CD4-positive, alpha-beta memory T cell (primary cell): ENCODE results near the gene MAPKAP1. TPM values are rescaled to one million over a fixed set of nuclear protein-coding genes. Genes with fewer than 3 reads are reported as not detected.

Experiments used
- CTCF ChIA-PET: fragments of 350-600 bp; sonication (Branson Sonifier 250); formaldehyde crosslinking; loops from one replicate; lab custom pipeline; 2021; ENCODE audit warnings: inconsistent platforms; ENCODE audit not compliant: partially characterized antibody; lab: Charles Lee
- POLR2A ChIA-PET: fragments of 350-600 bp; sonication (Branson Sonifier 250); formaldehyde crosslinking; loops from one replicate; lab custom pipeline; 2021; ENCODE audit not compliant: partially characterized antibody; lab: Charles Lee
- DNase-seq, 5 donors: peaks; one replicate each; pipeline versions ENCODE4 v3.0.0 to v3.0.0-alpha.2; 2020 to 2022; ENCODE audit warnings: mixed read lengths in 1 of 5
- H3K27ac ChIP-seq: one replicate; pipeline ENCODE4 v1.7.0; 2013; ENCODE audit warnings: low read depth, low read length
- H3K27me3 ChIP-seq: 2 replicates; pipeline ENCODE4 v1.7.0; 2013; ENCODE audit warnings: mild to moderate bottlenecking, low read length, moderate library complexity; ENCODE audit not compliant: insufficient read depth
- H3K36me3 ChIP-seq: 2 replicates; pipeline ENCODE4 v1.7.0; 2013; ENCODE audit warnings: mild to moderate bottlenecking, low read length, moderate library complexity; ENCODE audit not compliant: insufficient read depth
- H3K4me1 ChIP-seq: 2 replicates; pipeline ENCODE4 v1.7.0; 2013; ENCODE audit warnings: mild to moderate bottlenecking, low read length, moderate library complexity; ENCODE audit not compliant: insufficient read depth
- H3K4me3 ChIP-seq, 2 donors: one replicate each; pipeline ENCODE4 v1.7.0; 2013; ENCODE audit warnings: low read length in 2 of 2, mild to moderate bottlenecking in 1 of 2
- H3K9me3 ChIP-seq, 2 donors: one replicate each; pipeline ENCODE4 v1.7.0; 2013; ENCODE audit warnings: low read length in 2 of 2, control low read depth in 1 of 2; ENCODE audit not compliant: control insufficient read depth in 1 of 2
- H3K27ac Mint-ChIP-seq, 7 donors: one replicate each; pipeline ENCODE4 v1.8.0; 2020 to 2021; ENCODE audit warnings: mixed read lengths in 7 of 7, mild to moderate bottlenecking in 6 of 7, inconsistent platforms in 3 of 7, moderate library complexity in 3 of 7
- H3K27me3 Mint-ChIP-seq, 2 donors: one replicate each; pipeline ENCODE4 v1.8.0; 2020 to 2021; ENCODE audit warnings: mixed read lengths in 2 of 2
- H3K36me3 Mint-ChIP-seq, 2 donors: one replicate each; pipeline ENCODE4 v1.8.0; 2020 to 2021; ENCODE audit warnings: mixed read lengths in 2 of 2, inconsistent platforms in 1 of 2, mild to moderate bottlenecking in 1 of 2
- H3K4me1 Mint-ChIP-seq, 4 donors: one replicate each; pipeline ENCODE4 v1.8.0; 2020 to 2021; ENCODE audit warnings: mixed read lengths in 4 of 4, mild to moderate bottlenecking in 1 of 4
- H3K4me3 Mint-ChIP-seq, 8 donors: one replicate each; pipeline ENCODE4 v1.8.0; 2020 to 2021; ENCODE audit warnings: mixed read lengths in 8 of 8, mild to moderate bottlenecking in 7 of 8, moderate library complexity in 6 of 8, inconsistent platforms in 3 of 8
- H3K9me3 Mint-ChIP-seq, 8 donors: one replicate each; pipeline ENCODE4 v1.8.0; 2020 to 2021; ENCODE audit warnings: mixed read lengths in 8 of 8, mild to moderate bottlenecking in 5 of 8, inconsistent platforms in 3 of 8, moderate library complexity in 1 of 8
- intact Hi-C: fragments of 100-400 bp; cut with micrococcal nuclease; formaldehyde crosslinking; loops from one replicate; pipeline ENCODE4 v1.15.1; 2023
- polyA plus RNA-seq, 2 donors: library from polyadenylated mRNA; unstranded; fragments of 300-500 nt; fragmentation: Illumina TruSeq; gene quantifications; one replicate each; pipeline ENCODE4 v1.2.3, GENCODE V29; 2021
- total RNA-seq, 2 experiments: library from RNA; stranded (reverse); gene quantifications; one replicate each; pipeline ENCODE4 v1.2.3, GENCODE V29; 2021

Gene MAPKAP1
- total and polyA plus RNA-seq, 4 experiments from 2014 or later = 51.6 to 59.1 (median 55.8) TPM

DNA sequence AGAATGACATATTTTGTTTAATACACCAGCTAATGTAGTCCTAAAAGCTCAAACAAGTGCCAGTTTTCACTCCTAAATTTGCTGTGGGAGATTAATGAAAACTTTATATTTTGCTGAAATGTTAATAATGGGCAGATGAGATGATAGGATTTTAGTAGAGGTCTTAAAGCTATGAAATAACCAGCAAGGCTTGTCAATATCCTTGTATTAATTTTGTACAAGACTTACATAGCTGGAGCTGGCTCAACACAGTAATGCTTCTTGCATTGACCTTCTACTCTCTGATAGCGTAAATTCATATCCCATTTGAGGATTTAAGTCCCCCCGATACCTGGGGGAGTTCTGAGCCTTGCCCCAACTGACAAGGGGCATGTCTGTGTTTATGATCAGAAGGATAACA is 219.2 kb downstream of the MAPKAP1 start:
- intact Hi-C loops = no loop called here
- Histone ChIP-seq H3K4me3 (no peak overlapping the region), H3K27ac (no peak overlapping the region), H3K9me3 (no peaks in the 10 kb centered on the region), H3K36me3 (no peaks in the 10 kb centered on the region), H3K4me1 (no peaks in the 10 kb centered on the region), H3K27me3 (no peaks in the 10 kb centered on the region)
- Mint-ChIP-seq H3K27me3 (no peaks in the 10 kb centered on the region), H3K9me3 (no peaks in the 10 kb centered on the region), H3K4me1 (peaks cover 0 to 3% (median 2%) of the 10 kb centered on the region in 4 donors), H3K36me3 (peaks cover 20 to 29% of the 10 kb centered on the region in 2 donors), H3K27ac (no peak overlapping the region), H3K4me3 (no peak overlapping the region)
- CTCF ChIA-PET = interaction anchor here (0.7 kb wide), 1 partner anchor 43 kb away, joined by 3 read pairs; no protein-coding TSS in a partner anchor
- no peak for DNase-seq
- POLR2A ChIA-PET = no interaction called here

DNA sequence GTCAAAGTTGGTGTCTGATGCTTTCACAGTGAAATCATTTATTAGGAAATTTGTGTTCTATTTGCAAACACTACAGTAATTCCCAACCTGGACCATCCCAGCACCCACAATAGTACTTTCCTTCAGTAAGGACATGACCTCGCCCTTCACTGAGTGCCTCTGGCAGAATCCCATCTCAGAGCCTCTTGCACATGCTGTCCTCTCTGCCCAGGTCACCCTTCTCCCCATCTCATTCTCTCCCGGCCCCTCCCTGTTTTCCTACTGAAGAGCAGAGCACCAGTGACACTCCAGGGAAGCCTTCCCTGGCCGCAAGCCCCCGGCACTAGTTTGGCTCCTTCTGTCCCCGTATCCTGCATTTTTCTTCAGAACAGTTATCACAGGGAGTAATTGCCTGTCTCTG is 220.4 kb downstream of the MAPKAP1 start:
- Histone ChIP-seq H3K4me1 (no peaks in the 10 kb centered on the region), H3K9me3 (no peaks in the 10 kb centered on the region), H3K27ac (no peak overlapping the region), H3K36me3 (no peaks in the 10 kb centered on the region), H3K4me3 (no peak overlapping the region), H3K27me3 (no peaks in the 10 kb centered on the region)
- Mint-ChIP-seq H3K27ac (peak overlapping the region in 2 of 7 donors; percentile 0 to 63), H3K9me3 (no peaks in the 10 kb centered on the region), H3K27me3 (no peaks in the 10 kb centered on the region), H3K4me1 (peaks cover 0 to 3% (median 2%) of the 10 kb centered on the region in 4 donors), H3K4me3 (no peak overlapping the region), H3K36me3 (peaks cover 27 to 38% of the 10 kb centered on the region in 2 donors)
- POLR2A ChIA-PET = no interaction called here
- DNase-seq = no peak
- intact Hi-C loops = no loop called here
- CTCF ChIA-PET = no interaction called here

DNA sequence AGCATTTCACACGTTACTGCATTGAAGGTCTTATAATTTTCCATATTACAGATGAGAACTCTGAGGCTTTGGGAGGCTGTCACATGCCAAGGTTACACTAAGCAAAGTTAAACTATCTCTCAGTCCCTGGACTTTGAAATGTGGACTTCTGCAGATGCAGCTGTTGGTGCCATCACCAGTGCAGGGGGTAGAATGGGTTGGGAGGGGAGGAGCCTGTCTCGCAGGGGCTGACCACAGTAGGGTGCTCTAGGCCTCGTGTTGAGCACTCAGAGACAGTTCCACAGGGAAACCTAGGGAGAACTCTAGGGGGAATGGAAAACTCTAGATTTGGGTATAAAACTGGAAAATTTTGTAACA is 220.9 kb downstream of the MAPKAP1 start:
- CTCF ChIA-PET = no interaction called here

DNA sequence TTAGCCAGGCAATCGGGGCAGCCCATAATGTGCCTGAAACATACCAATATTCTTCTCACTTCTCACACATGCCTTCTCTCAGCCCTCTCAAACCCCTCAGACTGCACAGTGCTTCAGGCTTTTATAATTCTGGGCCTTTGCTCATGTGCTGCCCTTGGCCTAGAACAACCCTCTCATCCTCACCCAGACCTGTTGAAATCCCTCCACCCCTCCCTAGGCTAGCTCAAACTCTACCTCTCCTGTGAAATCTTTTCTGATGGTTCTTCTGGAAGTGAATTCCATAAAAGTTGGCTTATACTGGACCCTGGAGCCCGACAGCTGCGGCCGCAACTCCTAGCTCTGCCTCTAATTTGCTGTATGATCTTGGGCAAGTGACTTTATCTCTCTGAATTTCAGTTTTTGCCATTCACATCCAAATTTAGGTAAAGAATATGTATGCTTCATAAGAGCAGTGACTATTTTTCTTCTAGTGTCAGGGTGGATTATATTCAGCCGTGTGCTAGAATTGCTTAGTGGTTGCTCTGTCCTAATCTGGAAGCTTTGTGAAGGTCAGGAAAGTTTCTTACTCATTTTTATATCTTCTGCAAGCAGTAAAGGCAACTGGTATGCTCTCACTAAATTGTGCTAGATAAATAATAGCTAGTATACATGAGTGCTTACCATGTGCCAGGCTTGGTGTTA is 221.4 kb downstream of the MAPKAP1 start:
- ChIA-PET POLR2A (no interaction called here), CTCF (no interaction called here)
- Mint-ChIP-seq H3K27me3 (no peaks in the 10 kb centered on the region), H3K36me3 (peaks cover 31 to 42% of the 10 kb centered on the region in 2 donors), H3K4me3 (no peak overlapping the region), H3K9me3 (no peaks in the 10 kb centered on the region), H3K27ac (no peak overlapping the region), H3K4me1 (peaks cover 0 to 3% (median 2%) of the 10 kb centered on the region in 4 donors)
- Histone ChIP-seq H3K27me3 (no peaks in the 10 kb centered on the region), H3K4me1 (no peaks in the 10 kb centered on the region), H3K27ac (no peak overlapping the region), H3K9me3 (no peaks in the 10 kb centered on the region), H3K4me3 (no peak overlapping the region), H3K36me3 (no peaks in the 10 kb centered on the region)
- intact Hi-C loops = no loop called here
- no peak for DNase-seq

More for the DNA sequence above, 220.9 kb downstream of the MAPKAP1 start:
- no peaks in the 10 kb centered on the region for H3K27me3 Mint-ChIP-seq
- H3K36me3 Mint-ChIP-seq = peaks cover 29 to 39% of the 10 kb centered on the region in 2 donors
- no peaks in the 10 kb centered on the region for H3K9me3 Mint-ChIP-seq
- H3K4me1 ChIP-seq = no peaks in the 10 kb centered on the region
- H3K4me3 ChIP-seq = no peak overlapping the region
- H3K27ac Mint-ChIP-seq = no peak overlapping the region
- DNase-seq = no peak
- H3K36me3 ChIP-seq = no peaks in the 10 kb centered on the region
- no peak overlapping the region for H3K4me3 Mint-ChIP-seq
- POLR2A ChIA-PET = no interaction called here
- H3K9me3 ChIP-seq = no peaks in the 10 kb centered on the region
- intact Hi-C loops = no loop called here
- no peaks in the 10 kb centered on the region for H3K27me3 ChIP-seq
- H3K4me1 Mint-ChIP-seq = peaks cover 0 to 3% (median 2%) of the 10 kb centered on the region in 4 donors
- no peak overlapping the region for H3K27ac ChIP-seq

DNA sequence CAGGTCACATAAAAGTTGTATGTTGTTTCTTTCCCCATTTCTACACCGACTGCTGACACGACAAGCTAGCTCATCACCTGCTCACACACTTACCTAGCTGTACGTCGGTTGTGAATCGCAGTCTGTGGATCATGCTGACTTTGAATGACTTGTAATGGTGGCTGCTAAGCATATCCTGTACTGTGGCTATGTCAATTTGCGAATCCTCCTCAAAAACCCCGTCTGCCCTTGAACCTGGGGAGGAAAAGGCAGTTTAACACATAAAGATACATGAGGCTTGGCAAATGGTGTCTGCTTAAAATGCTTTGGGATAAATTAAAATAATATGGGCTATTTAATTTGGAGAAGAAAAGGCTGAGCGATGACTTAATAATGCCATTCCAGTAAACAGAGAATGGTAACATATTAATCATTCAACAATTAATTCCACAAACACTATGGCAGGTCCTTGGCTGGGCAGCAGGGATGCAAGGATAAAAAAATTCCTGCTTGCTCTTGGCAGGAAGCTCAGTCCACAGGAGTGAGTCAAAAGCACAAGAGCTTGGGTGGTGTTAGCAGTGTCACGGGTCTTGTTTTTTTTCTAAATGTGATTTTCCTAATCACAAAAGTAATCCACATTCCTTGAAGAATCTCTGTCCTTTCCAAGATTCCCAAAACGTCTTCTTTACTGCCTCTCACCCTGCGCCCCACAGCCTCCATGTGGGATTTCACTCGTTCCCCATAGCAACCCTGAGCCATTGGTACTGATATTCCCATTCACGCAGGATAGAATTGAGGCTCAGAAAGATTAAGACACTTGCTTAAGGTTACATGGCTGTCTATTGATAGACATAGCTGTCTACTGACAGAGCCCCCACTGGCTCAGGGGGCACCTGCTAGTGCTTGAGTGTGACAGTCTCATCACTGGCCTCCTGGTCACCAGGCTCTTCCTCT is 222.4 kb downstream of the MAPKAP1 start:
- Histone ChIP-seq H3K36me3 (no peaks in the 10 kb centered on the region), H3K4me3 (no peak overlapping the region), H3K4me1 (no peaks in the 10 kb centered on the region), H3K27me3 (no peaks in the 10 kb centered on the region), H3K9me3 (no peaks in the 10 kb centered on the region), H3K27ac (no peak overlapping the region)
- Mint-ChIP-seq H3K27me3 (no peaks in the 10 kb centered on the region), H3K9me3 (no peaks in the 10 kb centered on the region), H3K4me3 (no peak overlapping the region), H3K4me1 (peaks cover 0 to 3% (median 2%) of the 10 kb centered on the region in 4 donors), H3K36me3 (peaks cover 40 to 50% of the 10 kb centered on the region in 2 donors), H3K27ac (peak overlapping the region in 1 of 7 donors; percentile 32)
- intact Hi-C loops = no loop called here
- POLR2A ChIA-PET = no interaction called here
- CTCF ChIA-PET = no interaction called here
- DNase-seq = no peak

DNA sequence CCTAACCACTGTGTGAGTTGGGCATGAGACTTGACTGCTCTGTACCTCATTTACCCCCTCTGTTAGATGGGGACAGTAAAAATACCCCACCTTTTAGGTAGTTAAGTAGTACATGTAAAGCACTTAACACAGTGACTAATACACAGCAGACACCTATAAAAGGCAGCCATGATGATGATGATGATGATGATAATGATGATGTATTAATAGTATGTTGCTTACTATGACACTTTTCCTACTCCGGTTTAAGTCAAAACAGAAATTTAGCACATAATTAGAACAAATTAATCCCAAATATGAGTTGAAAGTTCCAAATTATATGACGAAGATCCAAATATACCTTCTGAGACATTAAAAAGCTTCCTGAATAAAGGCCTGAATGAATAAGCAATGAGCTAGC is 223.3 kb downstream of the MAPKAP1 start:
- H3K36me3 ChIP-seq = no peaks in the 10 kb centered on the region
- H3K4me3 Mint-ChIP-seq = no peak overlapping the region
- peaks cover 0 to 3% (median 0%) of the 10 kb centered on the region in 4 donors for H3K4me1 Mint-ChIP-seq
- no peaks in the 10 kb centered on the region for H3K4me1 ChIP-seq
- ChIA-PET CTCF (no interaction called here), POLR2A (no interaction called here)
- no peak overlapping the region for H3K27ac Mint-ChIP-seq
- H3K4me3 ChIP-seq = no peak overlapping the region
- H3K36me3 Mint-ChIP-seq = peaks cover 41 to 49% of the 10 kb centered on the region in 2 donors
- no peak overlapping the region for H3K27ac ChIP-seq
- H3K9me3 Mint-ChIP-seq = no peaks in the 10 kb centered on the region
- intact Hi-C loops = no loop called here
- H3K9me3 ChIP-seq = no peaks in the 10 kb centered on the region
- DNase-seq = no peak
- H3K27me3 ChIP-seq = no peaks in the 10 kb centered on the region
- H3K27me3 Mint-ChIP-seq = no peaks in the 10 kb centered on the region

DNA sequence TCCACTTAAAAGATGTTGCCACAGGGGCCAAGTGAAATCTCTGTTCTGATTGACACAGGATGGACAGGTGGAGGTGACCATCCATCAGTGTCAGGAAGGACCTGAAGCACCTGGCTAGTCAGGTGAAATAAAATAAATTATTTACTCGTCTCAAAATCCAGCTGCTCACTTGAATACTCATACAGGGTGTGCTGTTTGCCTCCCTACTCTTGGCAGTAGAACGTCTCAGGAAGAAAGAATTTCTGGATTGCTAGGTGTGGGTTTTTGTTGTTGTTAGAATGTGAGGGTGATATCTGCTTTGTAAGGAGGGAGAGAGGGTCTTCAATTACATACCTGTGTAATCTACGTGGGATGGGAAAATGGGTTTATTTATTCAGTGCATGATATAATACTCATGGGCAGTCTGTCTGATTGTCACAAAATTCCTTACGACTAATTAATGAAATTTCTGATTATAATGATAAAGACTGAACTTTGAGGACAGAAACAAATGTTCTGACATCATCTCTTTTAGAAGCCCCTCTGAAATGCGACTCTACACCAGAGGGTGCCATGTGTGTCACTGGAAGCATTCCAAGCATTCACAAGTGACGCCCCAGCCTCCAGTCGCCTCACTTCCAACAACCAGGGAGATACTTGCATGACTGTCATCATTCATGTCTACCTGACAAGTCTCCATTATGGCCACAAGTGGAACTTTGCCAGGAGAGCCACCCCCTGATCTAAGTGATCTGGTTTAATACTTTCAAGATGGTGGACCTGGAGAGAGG is 227.0 kb downstream of the MAPKAP1 start:
- POLR2A ChIA-PET = no interaction called here

More for the DNA sequence above, 227.0 kb downstream of the MAPKAP1 start:
- Histone ChIP-seq H3K27ac (no peak overlapping the region), H3K4me1 (no peaks in the 10 kb centered on the region), H3K36me3 (no peaks in the 10 kb centered on the region), H3K4me3 (no peak overlapping the region), H3K9me3 (no peaks in the 10 kb centered on the region), H3K27me3 (no peaks in the 10 kb centered on the region)
- Mint-ChIP-seq H3K27me3 (no peaks in the 10 kb centered on the region), H3K27ac (no peak overlapping the region), H3K4me1 (no peaks in the 10 kb centered on the region), H3K9me3 (no peaks in the 10 kb centered on the region), H3K36me3 (peaks cover 63 to 65% of the 10 kb centered on the region in 2 donors), H3K4me3 (peak overlapping the region in 1 of 8 donors; percentile 13)
- intact Hi-C loops = no loop called here
- CTCF ChIA-PET = no interaction called here
- DNase-seq = no peak
